ENCODE results near the gene ABCA10. TPM values are rescaled to one million over a fixed set of nuclear protein-coding genes. Genes with fewer than 3 reads are reported as not detected.
A peak's percentile ranks its signal among the peaks of the same experiment; 100 is the strongest.

Gene ABCA10
- total and polyA plus RNA-seq, 7 experiments from 2014 or later = 0.80 to 3.9 (median 1.8) TPM; not detected in 2

DNA sequence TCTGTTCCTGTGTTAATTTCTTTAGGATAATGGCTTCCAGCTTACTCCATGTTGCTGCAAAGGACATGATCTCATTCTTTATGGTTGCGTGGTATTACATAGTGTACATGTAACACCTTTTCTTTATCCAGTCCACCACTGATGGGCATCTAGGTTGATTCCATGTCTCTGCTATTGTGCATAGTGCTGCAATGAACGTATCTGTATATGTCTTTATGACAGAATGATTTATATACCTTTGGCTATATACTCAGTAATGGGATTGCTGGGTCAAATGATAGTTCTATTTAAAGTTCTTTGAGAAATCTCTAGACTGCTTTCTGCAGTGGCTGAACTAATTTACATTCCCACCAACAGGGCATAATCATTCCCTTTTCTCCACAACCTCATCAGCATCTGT, 39.8 kb downstream of the ABCA10 start:
- Mint-ChIP-seq H3K36me3 (peaks cover 0 to 27% (median 0%) of the 10 kb centered on the region in 5 donors), H3K9me3 (no peaks in the 10 kb centered on the region), H3K4me1 (no peaks in the 10 kb centered on the region), H3K27me3 (no peaks in the 10 kb centered on the region), H3K4me3 (no peak overlapping the region), H3K27ac (no peak overlapping the region)
- Histone ChIP-seq H3K4me1 (ENCODE audit: control insufficient read depth in 2 of 2, insufficient read depth in 2 of 2, low read length in 2 of 2) (no peaks in the 10 kb centered on the region), H3K9me3 (ENCODE audit: control insufficient read depth in 2 of 3, low read length in 3 of 3) (no peaks in the 10 kb centered on the region), H3K27ac (ENCODE audit: low read depth, low read length) (no peak overlapping the region), H3K36me3 (ENCODE audit: control insufficient read depth in 2 of 3, insufficient read depth in 3 of 3, low read length in 3 of 3) (no peaks in the 10 kb centered on the region), H3K4me3 (ENCODE audit: low read length) (no peak overlapping the region), H3K27me3 (ENCODE audit: control insufficient read depth in 2 of 2, insufficient read depth in 2 of 2, low read length in 2 of 2) (no peaks in the 10 kb centered on the region)
- ChIA-PET POLR2A (no interaction called here), CTCF (no interaction called here)
- ATAC-seq (no peak), DNase-seq (no peak)
- intact Hi-C loops (cut with micrococcal nuclease) = no loop called here

DNA sequence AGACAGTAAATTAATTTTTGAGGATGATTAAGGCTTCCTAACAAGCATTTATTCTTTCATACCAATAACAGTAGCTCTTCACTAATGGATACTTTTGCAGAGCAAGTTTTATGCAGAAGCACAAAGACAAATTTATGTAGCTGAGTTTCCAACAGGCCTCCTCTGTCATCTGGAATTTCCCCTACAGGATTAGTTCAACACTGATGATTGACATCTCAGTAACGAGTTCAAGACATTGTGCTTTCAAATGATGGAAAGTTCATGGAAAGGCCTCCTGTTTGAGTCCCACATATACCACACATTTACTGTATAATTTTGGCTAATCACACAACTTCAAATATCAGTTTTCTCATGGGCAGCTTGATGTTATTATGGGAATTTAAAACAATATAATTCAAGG, 40.6 kb downstream of the ABCA10 start:
- Histone ChIP-seq H3K36me3 (ENCODE audit: control insufficient read depth in 2 of 3, insufficient read depth in 3 of 3, low read length in 3 of 3) (no peaks in the 10 kb centered on the region), H3K4me3 (ENCODE audit: low read length) (no peak overlapping the region), H3K9me3 (ENCODE audit: control insufficient read depth in 2 of 3, low read length in 3 of 3) (no peaks in the 10 kb centered on the region), H3K4me1 (ENCODE audit: control insufficient read depth in 2 of 2, insufficient read depth in 2 of 2, low read length in 2 of 2) (no peaks in the 10 kb centered on the region), H3K27me3 (ENCODE audit: control insufficient read depth in 2 of 2, insufficient read depth in 2 of 2, low read length in 2 of 2) (no peaks in the 10 kb centered on the region), H3K27ac (ENCODE audit: low read depth, low read length) (no peak overlapping the region)
- DNase-seq (no peak), ATAC-seq (no peak)
- POLR2A ChIA-PET = no interaction called here
- Mint-ChIP-seq H3K9me3 (no peaks in the 10 kb centered on the region), H3K27me3 (no peaks in the 10 kb centered on the region), H3K4me3 (no peak overlapping the region), H3K27ac (no peak overlapping the region), H3K4me1 (no peaks in the 10 kb centered on the region), H3K36me3 (peaks cover 0 to 27% (median 0%) of the 10 kb centered on the region in 5 donors)
- intact Hi-C loops (cut with micrococcal nuclease) = no loop called here
- CTCF ChIA-PET = no interaction called here

DNA sequence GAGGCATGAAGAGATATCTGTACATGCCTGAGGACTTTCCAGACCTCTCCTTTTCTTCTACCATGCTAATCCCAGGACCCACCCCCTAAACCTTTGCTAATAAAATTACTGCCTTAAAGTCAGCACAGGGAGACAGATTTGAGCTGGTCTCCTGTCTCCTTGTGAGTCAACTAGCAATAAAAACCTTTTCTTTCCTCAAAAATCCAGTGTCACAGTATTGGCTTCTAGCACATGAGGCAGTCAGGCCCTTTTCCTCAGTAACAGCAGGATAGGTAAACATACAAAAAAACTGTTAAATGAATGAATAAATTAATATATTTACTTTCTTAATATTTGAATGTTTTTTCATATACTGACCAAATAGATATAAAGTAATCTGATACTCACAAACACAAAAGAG, 41.3 kb downstream of the ABCA10 start:
- ChIA-PET CTCF (no interaction called here), POLR2A (no interaction called here)
- Mint-ChIP-seq H3K4me1 (no peaks in the 10 kb centered on the region), H3K36me3 (peaks cover 0 to 19% (median 0%) of the 10 kb centered on the region in 5 donors), H3K9me3 (no peaks in the 10 kb centered on the region), H3K27ac (no peak overlapping the region), H3K27me3 (no peaks in the 10 kb centered on the region), H3K4me3 (no peak overlapping the region)
- Histone ChIP-seq H3K9me3 (ENCODE audit: control insufficient read depth in 2 of 3, low read length in 3 of 3) (no peaks in the 10 kb centered on the region), H3K4me3 (ENCODE audit: low read length) (no peak overlapping the region), H3K4me1 (ENCODE audit: control insufficient read depth in 2 of 2, insufficient read depth in 2 of 2, low read length in 2 of 2) (no peaks in the 10 kb centered on the region), H3K27me3 (ENCODE audit: control insufficient read depth in 2 of 2, insufficient read depth in 2 of 2, low read length in 2 of 2) (no peaks in the 10 kb centered on the region), H3K36me3 (ENCODE audit: control insufficient read depth in 2 of 3, insufficient read depth in 3 of 3, low read length in 3 of 3) (no peaks in the 10 kb centered on the region), H3K27ac (ENCODE audit: low read depth, low read length) (no peak overlapping the region)
- intact Hi-C loops (cut with micrococcal nuclease) = no loop called here
- ATAC-seq (no peak), DNase-seq (no peak)

DNA sequence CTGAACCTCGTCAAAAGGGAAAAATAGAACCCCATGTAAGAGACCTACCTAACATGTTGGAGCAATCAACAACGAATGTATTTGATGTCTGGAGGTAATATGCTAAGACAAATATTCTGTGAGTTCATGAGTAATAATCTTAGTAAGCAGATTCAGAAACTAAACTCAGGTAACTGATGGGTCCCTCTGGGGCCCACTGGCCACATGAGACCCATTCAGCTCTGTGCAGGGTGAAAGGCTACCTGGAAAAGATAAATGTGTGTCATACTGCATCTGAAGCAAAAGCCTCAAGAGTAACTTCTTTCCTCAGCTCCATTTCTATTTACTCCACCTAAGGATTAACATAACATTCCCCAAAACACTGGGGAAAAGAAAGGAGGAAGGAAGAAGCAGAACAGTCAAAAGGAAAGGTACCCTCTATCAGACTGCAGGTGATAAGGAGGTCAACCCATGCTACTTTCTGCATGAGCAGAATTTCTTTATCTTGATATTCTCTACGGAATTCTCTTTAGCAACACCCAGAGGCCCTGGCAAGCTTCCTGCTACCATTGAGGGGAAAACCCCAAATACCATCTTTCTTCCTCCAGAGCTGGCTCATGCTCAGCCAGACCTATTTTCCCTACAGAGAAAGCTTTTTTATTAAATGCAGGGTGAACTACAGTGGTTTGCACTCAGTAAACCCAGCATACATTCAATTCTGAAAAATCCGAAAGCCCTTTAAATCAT, 49.2 kb downstream of the ABCA10 start:
- Mint-ChIP-seq H3K27me3 (no peaks in the 10 kb centered on the region), H3K27ac (no peak overlapping the region), H3K4me1 (no peaks in the 10 kb centered on the region), H3K36me3 (peaks cover 0 to 23% (median 0%) of the 10 kb centered on the region in 5 donors), H3K4me3 (no peak overlapping the region), H3K9me3 (no peaks in the 10 kb centered on the region)
- ChIA-PET POLR2A (no interaction called here), CTCF (no interaction called here)
- Histone ChIP-seq H3K9me3 (ENCODE audit: control insufficient read depth in 2 of 3, low read length in 3 of 3) (no peaks in the 10 kb centered on the region), H3K36me3 (ENCODE audit: control insufficient read depth in 2 of 3, insufficient read depth in 3 of 3, low read length in 3 of 3) (no peaks in the 10 kb centered on the region), H3K4me1 (ENCODE audit: control insufficient read depth in 2 of 2, insufficient read depth in 2 of 2, low read length in 2 of 2) (no peaks in the 10 kb centered on the region), H3K4me3 (ENCODE audit: low read length) (no peak overlapping the region), H3K27ac (ENCODE audit: low read depth, low read length) (no peak overlapping the region), H3K27me3 (ENCODE audit: control insufficient read depth in 2 of 2, insufficient read depth in 2 of 2, low read length in 2 of 2) (no peaks in the 10 kb centered on the region)
- DNase-seq (no peak), ATAC-seq (no peak)
- intact Hi-C loops (cut with micrococcal nuclease) = no loop called here

DNA sequence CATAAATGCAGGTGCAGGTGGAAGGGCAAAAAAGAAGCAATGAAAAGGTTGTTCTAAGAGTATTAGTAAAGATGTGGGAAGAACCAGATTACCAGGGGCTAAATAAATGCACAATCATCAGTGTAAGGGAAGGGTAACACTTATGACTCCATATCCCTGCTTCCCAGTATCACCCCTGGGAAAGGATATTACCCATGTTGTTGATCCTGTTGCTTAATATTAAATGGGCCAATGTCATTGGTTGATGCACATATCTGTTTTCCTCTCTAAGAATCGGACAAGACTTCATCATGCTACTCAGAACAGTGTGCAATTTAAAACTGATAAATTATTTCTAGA, 52.2 kb downstream of the ABCA10 start:
- Histone ChIP-seq H3K9me3 (ENCODE audit: control insufficient read depth in 2 of 3, low read length in 3 of 3) (no peaks in the 10 kb centered on the region), H3K4me3 (ENCODE audit: low read length) (no peak overlapping the region), H3K27ac (ENCODE audit: low read depth, low read length) (no peak overlapping the region), H3K4me1 (ENCODE audit: control insufficient read depth in 2 of 2, insufficient read depth in 2 of 2, low read length in 2 of 2) (no peaks in the 10 kb centered on the region), H3K36me3 (ENCODE audit: control insufficient read depth in 2 of 3, insufficient read depth in 3 of 3, low read length in 3 of 3) (no peaks in the 10 kb centered on the region), H3K27me3 (ENCODE audit: control insufficient read depth in 2 of 2, insufficient read depth in 2 of 2, low read length in 2 of 2) (no peaks in the 10 kb centered on the region)
- DNase-seq = no peak
- no peak for ATAC-seq
- intact Hi-C loops (cut with micrococcal nuclease) = no loop called here
- POLR2A ChIA-PET = no interaction called here
- CTCF ChIA-PET = no interaction called here
- no peak overlapping the region for H3K4me3 Mint-ChIP-seq
- H3K9me3 Mint-ChIP-seq = no peaks in the 10 kb centered on the region
- H3K27me3 Mint-ChIP-seq = no peaks in the 10 kb centered on the region
- no peaks in the 10 kb centered on the region for H3K4me1 Mint-ChIP-seq
- H3K36me3 Mint-ChIP-seq = peaks cover 0 to 21% (median 0%) of the 10 kb centered on the region in 5 donors
- H3K27ac Mint-ChIP-seq = no peak overlapping the region

DNA sequence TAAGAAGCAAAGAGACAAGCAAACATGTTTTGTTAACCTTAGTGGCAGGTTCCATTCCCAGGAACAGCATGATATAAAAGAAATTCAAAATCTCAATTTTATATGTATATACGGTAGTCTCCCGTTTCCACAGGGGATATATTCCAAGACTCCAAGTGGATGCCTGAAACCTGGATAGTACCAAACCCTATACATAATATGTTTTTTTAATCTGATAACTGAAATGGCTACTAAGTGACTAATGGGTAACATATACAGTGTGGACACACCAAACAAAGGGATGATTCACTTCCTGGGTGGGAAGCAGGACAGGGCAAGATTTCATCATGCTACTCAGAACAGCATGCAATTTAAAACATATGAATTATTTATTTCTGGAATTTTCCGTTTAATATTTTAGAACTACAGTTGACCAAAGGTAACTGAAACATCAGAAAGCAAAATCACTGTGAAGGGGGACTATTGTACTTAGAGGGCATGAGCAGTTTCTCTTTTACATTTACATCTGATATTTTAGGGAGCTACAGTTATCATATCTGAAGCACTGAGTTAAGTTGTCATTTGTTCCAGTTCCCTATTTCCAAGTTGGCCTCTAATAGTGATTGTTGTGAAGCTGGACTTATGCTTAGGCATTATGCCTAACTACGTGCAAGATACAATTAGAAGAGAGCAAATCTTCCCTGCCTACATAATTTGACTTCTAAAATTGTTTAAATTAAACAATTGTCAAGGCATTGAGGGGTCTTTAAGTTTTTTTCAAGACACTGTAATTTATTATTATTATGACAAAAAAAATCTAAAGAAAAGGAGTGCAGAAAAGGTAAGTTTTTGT, 52.8 kb downstream of the ABCA10 start:
- no peaks in the 10 kb centered on the region for H3K27me3 Mint-ChIP-seq
- intact Hi-C loops (cut with micrococcal nuclease) = no loop called here
- no peaks in the 10 kb centered on the region for H3K9me3 Mint-ChIP-seq
- no peaks in the 10 kb centered on the region for H3K36me3 ChIP-seq (ENCODE audit: control insufficient read depth in 2 of 3, insufficient read depth in 3 of 3, low read length in 3 of 3)
- ATAC-seq (peak; percentile 78), DNase-seq (no peak)
- ChIA-PET POLR2A (no interaction called here), CTCF (no interaction called here)
- no peak overlapping the region for H3K27ac ChIP-seq (ENCODE audit: low read depth, low read length)
- H3K27me3 ChIP-seq (ENCODE audit: control insufficient read depth in 2 of 2, insufficient read depth in 2 of 2, low read length in 2 of 2) = no peaks in the 10 kb centered on the region
- no peak overlapping the region for H3K27ac Mint-ChIP-seq
- no peak overlapping the region for H3K4me3 ChIP-seq (ENCODE audit: low read length)
- no peak overlapping the region for H3K4me3 Mint-ChIP-seq
- H3K4me1 ChIP-seq (ENCODE audit: control insufficient read depth in 2 of 2, insufficient read depth in 2 of 2, low read length in 2 of 2) = no peaks in the 10 kb centered on the region
- H3K36me3 Mint-ChIP-seq = peaks cover 0 to 18% (median 0%) of the 10 kb centered on the region in 5 donors
- H3K9me3 ChIP-seq (ENCODE audit: control insufficient read depth in 2 of 3, low read length in 3 of 3) = no peaks in the 10 kb centered on the region
- no peaks in the 10 kb centered on the region for H3K4me1 Mint-ChIP-seq

DNA sequence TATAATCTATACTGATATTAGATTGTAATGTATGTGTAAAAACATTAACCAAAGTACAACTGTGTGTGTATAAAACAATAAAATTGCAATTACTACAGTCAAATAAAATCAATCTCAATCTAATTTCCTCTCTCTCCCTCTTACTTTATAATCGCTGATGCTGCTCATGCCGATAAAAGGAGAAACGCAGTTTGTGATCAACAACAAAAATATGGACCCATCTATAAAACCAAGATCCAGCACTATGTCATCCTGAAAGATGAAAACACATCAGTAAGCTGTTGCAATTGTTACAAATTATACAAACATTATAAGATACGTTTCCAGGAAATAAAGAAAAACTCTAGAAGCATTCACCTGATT, 53.4 kb downstream of the ABCA10 start:
- Histone ChIP-seq H3K27me3 (ENCODE audit: control insufficient read depth in 2 of 2, insufficient read depth in 2 of 2, low read length in 2 of 2) (no peaks in the 10 kb centered on the region), H3K9me3 (ENCODE audit: control insufficient read depth in 2 of 3, low read length in 3 of 3) (no peaks in the 10 kb centered on the region), H3K4me3 (ENCODE audit: low read length) (no peak overlapping the region), H3K4me1 (ENCODE audit: control insufficient read depth in 2 of 2, insufficient read depth in 2 of 2, low read length in 2 of 2) (no peaks in the 10 kb centered on the region), H3K27ac (ENCODE audit: low read depth, low read length) (no peak overlapping the region), H3K36me3 (ENCODE audit: control insufficient read depth in 2 of 3, insufficient read depth in 3 of 3, low read length in 3 of 3) (no peaks in the 10 kb centered on the region)
- Mint-ChIP-seq H3K4me3 (no peak overlapping the region), H3K9me3 (no peaks in the 10 kb centered on the region), H3K4me1 (no peaks in the 10 kb centered on the region), H3K27me3 (no peaks in the 10 kb centered on the region), H3K27ac (no peak overlapping the region), H3K36me3 (peaks cover 0 to 22% (median 4%) of the 10 kb centered on the region in 5 donors)
- no peak for ATAC-seq
- ChIA-PET POLR2A (no interaction called here), CTCF (no interaction called here)
- DNase-seq = no peak
- intact Hi-C loops (cut with micrococcal nuclease) = no loop called here

Data from naive thymus-derived CD4-positive, alpha-beta T cell (primary cell).